Mesothelial cell of epicardium (in vitro differentiated cells): ENCODE measurements around the gene CUX1. TPM values are rescaled to one million over a fixed set of nuclear protein-coding genes. Genes with fewer than 3 reads are reported as not detected.

Source experiments
- DNase-seq, 2 experiments: peaks; one replicate each; pipeline ENCODE4 v3.0.0; 2021; ENCODE audit warnings: low spot score in 2 of 2; ENCODE audit not compliant: unreplicated experiment in 2 of 2
- H3K27ac Mint-ChIP-seq: 2 replicates; pipeline ENCODE4 v1.8.0; 2021; ENCODE audit warnings: mixed read lengths
- H3K27me3 Mint-ChIP-seq: 2 replicates; pipeline ENCODE4 v1.8.0; 2021; ENCODE audit warnings: low read depth, mixed read lengths
- H3K36me3 Mint-ChIP-seq: 2 replicates; pipeline ENCODE4 v1.8.0; 2021; ENCODE audit warnings: mixed read lengths
- H3K4me1 Mint-ChIP-seq: 2 replicates; pipeline ENCODE4 v1.8.0; 2021; ENCODE audit warnings: mixed read lengths
- H3K4me3 Mint-ChIP-seq: 2 replicates; pipeline ENCODE4 v1.8.0; 2021; ENCODE audit warnings: mild to moderate bottlenecking, moderate library complexity, mixed read lengths
- H3K9me3 Mint-ChIP-seq: 2 replicates; pipeline ENCODE4 v1.8.0; 2021; ENCODE audit warnings: mixed read lengths
- CTCF ChIP-seq: fragments of 200-600 bp; sonication (generic); IDR thresholded peaks from one replicate; pipeline ENCODE4 v1.5.0; 2021; ENCODE audit warnings: antibody characterized with exemption; ENCODE audit not compliant: unreplicated experiment
- total RNA-seq: library from RNA; stranded (reverse); gene quantifications from 3 replicates; pipeline ENCODE4 v1.2.1, GENCODE V29; 2021

The CUX1 gene
- total RNA-seq: 152 to 158 TPM (median 152 TPM) in 3 replicates

- Mint-ChIP-seq H3K27me3 (peaks cover 12% of the 10 kb centered on the region), H3K9me3 (no peaks in the 10 kb centered on the region), H3K4me3 (peak within 1 kb of the TSS; percentile 81), H3K27ac (peak within 1 kb of the TSS; percentile 79), H3K4me1 (peaks cover 50% of the 10 kb centered on the region), H3K36me3 (no peaks in the 10 kb centered on the region)
- peak in 1 of 2 experiments; percentile 49 for DNase-seq
- TF ChIP-seq CTCF: no peak
These were observed at the start of gene CUX1 for GRCh38 chr7:101817471-101818286. CUX1 (plus strand) TSS chr7:101817626; CDS start chr7:101817640, 14 bp downstream.

- no peak for TF ChIP-seq CTCF
- H3K4me3 Mint-ChIP-seq: no peak overlapping the region
These were observed 49.1 kb upstream of the CUX1 start for GRCh38 chr7:101768280-101768679.

GRCh38 chr7:101770466-101770865, 47.0 kb upstream of the CUX1 start:
- no peaks in the 10 kb centered on the region for H3K4me1 Mint-ChIP-seq
- no peak for TF ChIP-seq CTCF
- H3K36me3 Mint-ChIP-seq: no peaks in the 10 kb centered on the region
- H3K9me3 Mint-ChIP-seq: no peaks in the 10 kb centered on the region
- H3K27me3 Mint-ChIP-seq: peaks cover 5% of the 10 kb centered on the region
- no peak for DNase-seq
- no peak overlapping the region for H3K4me3 Mint-ChIP-seq
- H3K27ac Mint-ChIP-seq: no peak overlapping the region

More at GRCh38 chr7:101768280-101768679, 49.1 kb upstream of the CUX1 start:
- Mint-ChIP-seq H3K36me3 (no peaks in the 10 kb centered on the region), H3K27ac (no peak overlapping the region), H3K9me3 (no peaks in the 10 kb centered on the region), H3K27me3 (peaks cover 5% of the 10 kb centered on the region), H3K4me1 (no peaks in the 10 kb centered on the region)
- DNase-seq: no peak

- no peak for TF ChIP-seq CTCF
- Mint-ChIP-seq H3K4me3 (no peak overlapping the region), H3K36me3 (no peaks in the 10 kb centered on the region), H3K4me1 (no peaks in the 10 kb centered on the region), H3K27me3 (peaks cover 14% of the 10 kb centered on the region), H3K9me3 (no peaks in the 10 kb centered on the region), H3K27ac (no peak overlapping the region)
- no peak for DNase-seq
These were observed 44.8 kb upstream of the CUX1 start for GRCh38 chr7:101772508-101773211.

GRCh38 chr7:101775181-101775580, 42.2 kb upstream of the CUX1 start:
- peaks cover 18% of the 10 kb centered on the region for H3K27me3 Mint-ChIP-seq
- no peak overlapping the region for H3K27ac Mint-ChIP-seq
- no peaks in the 10 kb centered on the region for H3K9me3 Mint-ChIP-seq
- H3K4me3 Mint-ChIP-seq: no peak overlapping the region
- TF ChIP-seq CTCF: no peak
- no peaks in the 10 kb centered on the region for H3K36me3 Mint-ChIP-seq
- no peaks in the 10 kb centered on the region for H3K4me1 Mint-ChIP-seq
- no peak for DNase-seq
